GM23248 (cell line): ENCODE data around the gene UNC119B.

Source experiments
- EZH2 ChIP-seq: fragments of 200-600 bp; sonication (generic); IDR thresholded peaks from 2 replicates; pipeline ENCODE4 v1.6.1; 2018; ENCODE audit warnings: antibody characterized with exemption, mild to moderate bottlenecking; ENCODE audit not compliant: insufficient read depth, poor library complexity, severe bottlenecking
- EZH2phosphoT487 ChIP-seq: fragments of 200-600 bp; sonication (generic); IDR thresholded peaks from 2 replicates; pipeline ENCODE4 v1.6.1; 2018; ENCODE audit warnings: antibody characterized with exemption, moderate library complexity, mild to moderate bottlenecking, low read depth; ENCODE audit not compliant: insufficient read depth

DNA sequence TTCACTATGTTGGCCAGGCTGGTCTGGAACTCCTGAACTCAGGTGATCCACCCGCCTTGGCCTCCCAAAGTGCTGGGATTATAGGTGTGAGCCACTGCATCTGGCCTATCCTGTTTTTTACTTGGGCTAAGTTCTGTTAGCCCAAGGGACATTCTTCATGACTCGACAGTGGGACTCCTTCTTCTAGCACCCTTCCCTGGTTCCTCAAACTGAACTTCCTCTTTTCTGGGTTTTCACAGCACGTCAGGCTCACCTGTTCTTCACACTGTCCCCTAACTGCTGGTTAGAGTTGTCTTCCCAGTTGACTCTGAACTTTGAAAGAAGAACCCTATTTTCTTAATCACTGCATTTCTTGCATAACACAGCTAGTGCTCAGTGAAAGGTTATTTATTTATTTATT, 47.4 kb upstream of the UNC119B start:
- TF ChIP-seq EZH2phosphoT487: no peak
- no peak for TF ChIP-seq EZH2
